CD4-positive, alpha-beta T cell treated with Interleukin-15 for 1 hour (primary cell): ENCODE data around the gene FBXW7.

Experiments used
- DNase-seq: peaks from one replicate; pipeline ENCODE4 v3.0.0-alpha.2; 2020

Gene FBXW7

DNA sequence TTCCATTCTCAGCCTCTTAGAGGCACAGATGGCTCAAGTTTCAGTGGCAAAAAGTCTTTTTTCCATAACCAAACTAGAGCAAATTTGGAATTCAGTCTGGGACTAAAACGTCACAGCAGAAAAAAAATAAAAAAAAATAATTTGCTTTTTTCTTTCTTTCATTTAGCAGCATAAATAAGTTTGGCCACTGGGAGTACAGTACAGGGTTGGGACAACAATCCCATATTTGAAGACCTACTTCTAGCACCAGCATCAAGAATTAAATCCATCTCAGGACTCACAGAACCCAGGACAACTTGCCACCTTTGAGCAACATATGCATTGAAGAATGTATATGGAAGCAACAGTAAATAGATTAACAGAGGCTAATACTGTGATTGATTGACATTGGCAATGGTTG, 214.0 kb downstream of the FBXW7 start:
- DNase-seq: no peak

DNA sequence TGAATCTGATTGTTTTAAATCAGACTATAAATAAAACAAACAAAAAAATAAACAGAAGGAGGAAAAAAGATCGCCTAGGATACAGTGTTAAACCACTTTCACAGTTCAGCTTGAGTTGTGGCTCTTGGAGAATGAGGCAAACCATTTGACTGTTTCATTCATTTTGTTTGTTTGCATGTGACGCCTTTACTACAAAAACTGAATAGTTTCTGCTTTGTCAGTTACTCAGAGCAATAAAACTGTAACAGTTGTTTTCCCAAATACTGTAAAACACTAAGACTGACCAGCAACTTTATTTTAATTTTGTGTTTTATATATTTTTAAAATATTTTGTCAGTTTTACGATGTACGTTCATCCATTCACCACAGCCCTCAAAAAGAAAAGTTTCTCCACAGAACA, 214.5 kb downstream of the FBXW7 start:
- DNase-seq: no peak

DNA sequence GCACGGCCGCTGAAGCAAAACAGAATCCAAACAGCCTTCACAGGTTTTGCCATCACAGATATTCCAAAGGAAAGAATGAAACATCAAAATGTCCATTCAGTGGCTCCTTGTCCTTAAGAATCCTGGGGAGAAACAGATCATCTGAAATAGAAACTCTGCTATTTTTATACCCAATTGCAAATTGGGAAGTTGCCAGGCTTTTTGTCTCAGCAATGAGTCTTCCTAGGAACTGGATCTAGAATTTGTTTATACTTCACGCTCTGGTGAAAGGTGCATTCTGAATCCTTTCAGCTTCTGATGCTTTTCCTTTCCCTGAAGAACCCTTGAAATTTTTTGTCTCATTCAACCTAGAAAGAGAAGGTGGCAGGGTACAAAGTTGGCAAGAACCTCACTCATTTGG, 218.9 kb downstream of the FBXW7 start:
- DNase-seq: no peak

DNA sequence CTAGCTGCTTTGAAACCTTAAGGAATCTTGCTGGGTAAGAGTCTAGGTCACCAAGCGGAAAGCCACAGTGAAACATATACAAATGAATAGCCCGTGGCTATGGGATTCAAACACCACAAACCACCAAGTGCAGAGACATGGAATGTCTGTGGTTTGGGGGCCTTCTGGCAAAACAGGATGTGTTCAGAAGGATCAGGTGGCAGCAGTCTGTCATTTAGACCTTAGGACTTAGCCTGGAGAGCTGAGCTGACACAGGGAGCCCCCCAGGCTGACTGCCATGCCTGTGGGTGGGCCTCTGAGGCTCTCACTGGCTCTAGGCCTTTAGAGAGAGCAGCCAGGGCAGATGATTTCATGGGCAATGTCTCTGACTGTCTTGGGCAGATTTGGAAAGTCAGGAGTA, 225.6 kb downstream of the FBXW7 start:
- no peak for DNase-seq

DNA sequence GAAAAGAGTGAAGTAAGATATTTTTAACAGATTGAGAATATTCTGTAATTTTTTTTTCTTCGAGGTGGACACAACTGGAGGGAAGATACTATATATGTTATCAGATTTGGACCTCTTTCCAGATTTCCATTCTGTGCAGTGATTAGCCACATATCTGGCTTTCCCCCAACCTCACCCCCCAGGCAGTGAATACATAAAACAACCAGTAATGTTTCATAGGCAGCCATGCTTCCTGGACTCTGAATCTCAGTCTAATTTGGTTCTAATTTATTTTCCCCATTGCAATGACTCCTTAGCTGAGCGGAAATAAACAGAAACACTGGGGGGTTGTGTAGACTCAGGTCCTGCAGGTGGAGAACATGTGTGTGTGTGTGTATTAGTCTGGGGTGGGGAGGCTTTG, 226.5 kb downstream of the FBXW7 start:
- no peak for DNase-seq

DNA sequence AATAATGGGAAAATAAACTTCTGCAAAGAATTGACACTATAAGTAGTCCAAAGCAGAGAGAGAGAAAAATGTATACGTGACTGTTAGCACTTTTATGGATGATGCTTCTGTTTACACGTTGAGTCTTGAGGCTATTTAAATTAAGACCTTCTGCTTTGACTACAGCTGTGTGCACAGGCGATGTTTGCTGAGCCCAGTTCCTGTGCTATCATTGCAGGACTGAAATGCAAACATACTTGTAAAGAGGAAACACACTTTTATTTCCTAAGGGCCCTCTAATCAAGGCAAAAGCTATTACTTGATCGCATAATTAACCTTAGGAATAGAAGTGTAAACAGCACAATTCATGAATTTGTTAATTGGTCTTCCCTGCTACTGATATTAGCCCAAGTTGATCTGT, 226.9 kb downstream of the FBXW7 start:
- DNase-seq: no peak

DNA sequence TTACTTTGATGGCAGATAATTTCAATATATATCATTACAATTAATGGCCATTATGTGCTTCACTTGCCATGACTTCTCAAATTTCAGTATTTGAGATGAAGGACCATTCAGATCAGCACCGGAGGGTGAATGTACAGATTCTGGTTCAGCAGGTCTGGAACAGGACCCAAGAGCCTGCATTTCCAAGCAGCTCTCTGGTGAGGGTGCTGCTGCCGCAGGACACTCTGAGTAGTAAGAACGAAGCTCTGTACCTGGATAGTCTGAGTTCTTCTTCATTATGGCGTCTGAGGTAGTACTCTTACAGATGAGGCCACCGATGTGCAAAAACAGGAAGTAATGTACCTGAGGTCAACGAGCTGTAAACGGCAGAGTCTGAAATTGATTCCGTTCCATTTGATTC, 228.2 kb downstream of the FBXW7 start:
- no peak for DNase-seq

DNA sequence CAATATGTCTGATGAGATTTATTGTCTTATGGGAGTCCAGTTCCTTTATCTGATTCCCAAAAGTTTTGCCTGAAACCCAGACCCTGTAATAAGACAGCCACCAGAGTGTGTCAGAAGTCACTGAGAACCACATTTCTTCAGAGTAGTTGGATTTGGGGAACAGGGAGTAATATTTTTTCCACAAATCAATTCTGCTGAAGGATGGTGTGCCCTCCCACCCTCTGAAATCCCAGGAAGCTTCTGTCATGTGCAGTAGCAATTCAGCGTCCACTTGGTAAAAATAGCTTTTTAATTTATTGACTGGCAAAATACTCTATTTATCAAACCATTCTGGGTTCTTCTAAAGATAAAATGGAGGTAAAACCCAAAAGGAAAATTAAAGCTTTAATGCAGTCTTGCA, 229.4 kb downstream of the FBXW7 start:
- no peak for DNase-seq

DNA sequence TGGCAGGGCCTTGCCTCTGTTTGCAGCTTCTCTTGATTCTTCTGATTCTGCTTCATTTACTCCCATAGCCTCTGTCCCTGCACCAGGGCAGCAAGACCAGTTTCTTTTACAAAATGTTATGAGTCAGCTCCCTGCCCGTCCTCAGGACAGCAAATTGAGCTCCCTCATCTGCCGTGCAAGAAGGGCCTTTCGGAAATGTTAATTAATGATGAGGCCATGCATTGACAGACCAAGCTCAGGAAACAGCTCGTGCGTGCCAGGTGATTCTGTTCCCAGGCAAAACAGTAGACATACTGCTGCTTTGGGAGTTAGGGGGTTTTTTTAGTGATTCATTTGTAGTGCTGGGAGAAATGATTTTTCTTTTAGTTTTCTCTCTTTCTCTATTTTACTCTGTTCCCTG, 231.7 kb downstream of the FBXW7 start:
- no peak for DNase-seq

DNA sequence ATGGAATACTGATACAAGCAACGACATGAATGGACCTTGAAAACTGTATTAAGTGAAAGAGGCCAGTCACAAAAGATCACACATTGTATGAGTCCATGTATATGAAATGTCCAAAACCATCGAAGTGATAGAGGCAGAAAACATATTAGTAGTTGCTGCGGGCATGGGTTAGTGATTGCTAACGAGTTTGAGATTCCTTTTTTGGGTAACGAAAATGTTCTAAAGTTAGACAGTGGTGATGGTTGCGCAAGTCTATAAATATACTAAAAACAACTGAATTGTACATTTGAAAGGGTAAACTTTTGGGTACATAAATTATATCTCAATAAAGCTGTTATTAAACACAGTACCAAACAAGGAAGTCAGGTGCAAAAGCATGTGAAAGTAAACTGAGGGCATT, 234.5 kb downstream of the FBXW7 start:
- DNase-seq: no peak

DNA sequence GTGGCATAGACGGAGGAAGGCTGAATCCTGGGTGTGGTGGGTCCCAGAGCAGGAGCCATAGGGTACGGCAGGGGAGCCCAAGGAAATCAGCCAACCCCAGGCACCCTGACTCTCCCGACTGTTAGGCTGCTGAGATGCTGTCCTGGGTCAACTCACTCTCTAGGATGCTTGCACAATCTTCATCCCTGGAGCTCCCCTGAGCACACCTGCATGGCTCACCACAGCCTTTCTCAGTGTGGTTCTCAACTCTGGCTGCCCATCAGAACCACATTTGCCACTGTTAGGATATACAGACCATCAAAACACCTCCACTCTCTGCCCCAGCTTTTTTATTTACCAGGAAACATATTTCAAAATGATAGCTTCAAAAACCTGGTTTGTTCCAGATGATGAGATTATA, 236.3 kb downstream of the FBXW7 start:
- DNase-seq: no peak

DNA sequence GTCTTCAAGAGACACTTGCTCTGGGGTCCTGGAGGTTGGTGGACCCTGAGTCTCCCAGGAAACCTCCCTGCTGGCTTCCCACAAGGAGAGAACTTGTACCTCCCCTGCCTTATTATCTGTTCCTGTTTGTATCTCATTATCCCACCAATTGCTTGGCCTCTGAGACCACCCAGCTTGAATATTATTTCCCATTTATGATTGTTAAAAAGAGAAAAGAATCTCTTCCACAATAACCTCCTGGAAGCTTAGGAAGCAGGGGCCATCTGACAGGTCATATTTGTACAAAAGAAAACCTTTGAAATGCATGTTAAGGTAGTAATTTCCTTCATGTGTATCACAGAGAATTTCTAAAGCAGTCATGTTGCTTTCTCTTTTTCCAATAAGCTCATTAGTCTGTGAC, 239.5 kb downstream of the FBXW7 start:
- no peak for DNase-seq

DNA sequence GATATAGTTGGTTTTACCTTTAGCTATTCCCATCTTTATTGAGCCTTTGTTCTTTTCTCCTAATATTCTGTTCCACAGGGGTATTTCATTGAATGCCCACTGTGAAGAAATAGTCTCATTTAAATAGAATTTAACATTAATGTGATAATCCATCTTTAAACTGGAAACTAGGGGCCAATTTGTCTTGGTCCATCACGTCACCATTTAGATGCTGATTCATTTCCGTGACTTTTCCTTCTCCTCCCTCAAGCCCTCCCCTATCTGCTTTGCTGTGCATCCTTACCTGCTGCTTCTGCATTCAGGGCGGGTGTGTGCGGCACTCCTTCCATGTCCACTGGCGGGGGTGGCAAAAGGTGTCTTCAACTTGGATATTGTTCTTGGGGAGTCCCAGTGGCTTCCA, 241.1 kb downstream of the FBXW7 start:
- DNase-seq: no peak

DNA sequence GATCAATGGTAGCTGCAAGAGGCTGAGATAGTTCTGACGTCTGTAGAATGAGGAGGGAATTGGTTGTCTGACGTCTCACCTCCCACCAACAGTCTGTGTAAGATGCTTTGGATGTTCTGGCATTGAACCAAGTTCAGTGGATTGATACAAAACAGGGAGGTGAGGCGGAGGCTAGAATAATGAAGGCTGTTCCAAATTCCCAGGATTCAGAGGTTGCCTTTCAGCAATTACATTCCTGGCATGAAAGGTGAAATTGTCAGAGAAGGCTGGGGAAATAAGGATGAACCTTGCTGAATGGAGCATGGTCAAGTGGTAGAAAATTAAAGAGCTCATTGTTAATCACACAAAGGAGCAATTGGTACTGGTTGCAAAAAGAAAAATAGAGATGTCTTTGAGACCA, 241.6 kb downstream of the FBXW7 start:
- DNase-seq: no peak

DNA sequence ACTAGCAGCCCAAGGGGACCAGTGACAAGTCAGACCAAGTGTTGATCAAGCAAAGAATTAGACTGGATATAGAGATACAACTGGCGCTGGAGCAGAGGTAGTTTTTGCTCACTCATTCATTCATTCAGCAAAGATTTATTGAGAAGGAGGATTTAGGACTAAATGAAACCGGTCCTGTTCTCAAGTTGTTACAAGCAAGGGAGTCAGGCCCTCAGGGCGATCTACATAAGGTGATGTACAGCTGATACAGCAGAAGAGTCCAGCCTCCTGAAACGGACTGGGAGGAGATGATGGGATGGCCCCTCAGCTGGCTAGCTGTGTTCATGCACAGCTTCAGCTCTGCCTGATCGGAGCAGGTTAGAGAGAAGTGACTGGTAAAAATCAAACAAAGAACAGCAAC, 242.4 kb downstream of the FBXW7 start:
- no peak for DNase-seq

DNA sequence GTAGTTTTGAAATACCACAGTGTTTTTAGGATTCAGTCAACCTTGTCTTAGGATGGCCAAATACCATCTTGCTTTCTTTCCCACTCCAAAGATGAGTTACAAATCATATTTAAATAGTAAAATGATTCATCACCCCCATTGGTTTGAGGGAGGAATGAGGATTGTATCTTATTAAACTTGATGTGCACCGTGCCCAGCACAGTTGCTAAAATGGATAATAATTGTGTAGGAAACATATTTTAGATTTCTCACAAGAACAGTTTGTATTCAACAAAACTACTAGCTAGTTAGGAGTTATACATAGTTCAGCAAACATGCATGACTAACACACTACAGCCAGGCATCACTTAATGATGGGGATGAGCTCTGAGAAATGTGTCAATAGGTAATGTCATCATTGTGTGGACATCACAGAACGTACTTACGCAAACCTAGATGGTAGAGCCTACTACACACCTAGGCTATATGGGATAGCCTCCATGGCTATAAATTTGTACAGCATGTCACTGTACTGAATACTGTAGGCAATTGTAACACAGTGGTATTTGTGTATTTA, 245.4 kb downstream of the FBXW7 start:
- DNase-seq: no peak

DNA sequence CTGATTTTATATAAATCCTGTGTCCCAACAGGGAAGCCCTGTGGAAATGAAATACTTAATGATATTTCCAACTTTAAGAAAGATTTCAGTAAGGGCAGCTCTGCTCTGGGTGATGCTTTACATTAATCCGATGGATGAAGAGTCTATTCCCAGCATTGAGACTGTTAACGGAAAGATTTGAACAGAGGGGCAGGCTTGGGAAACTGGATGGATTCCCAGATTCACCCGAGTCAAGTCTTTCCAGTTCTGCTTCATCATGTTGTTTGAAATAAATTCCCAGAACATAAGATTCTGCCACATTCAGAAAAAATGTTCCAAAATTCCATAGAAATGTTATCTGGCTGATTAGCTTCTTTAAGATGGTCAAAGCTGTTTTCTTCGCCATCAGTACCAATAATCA, 246.0 kb downstream of the FBXW7 start:
- DNase-seq: no peak

DNA sequence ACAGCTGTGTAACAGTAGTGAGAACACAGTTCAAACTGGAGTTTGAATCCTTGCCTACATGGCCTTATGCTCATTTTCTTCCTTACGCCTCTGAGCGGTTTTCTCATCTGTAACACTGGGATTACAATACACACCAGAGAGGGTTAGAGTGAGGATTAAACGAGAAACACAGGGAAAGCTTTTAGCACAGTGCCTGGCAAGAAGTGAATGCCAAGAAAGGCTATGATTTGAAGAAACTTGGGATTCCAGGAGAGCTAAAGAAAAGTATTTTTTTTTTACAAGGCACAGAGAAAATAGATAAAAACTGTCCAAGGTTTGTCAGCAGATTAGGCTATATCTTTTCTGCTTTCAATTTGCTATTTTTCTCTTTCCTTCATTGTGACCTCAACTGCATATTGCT, 246.4 kb downstream of the FBXW7 start:
- DNase-seq: no peak

DNA sequence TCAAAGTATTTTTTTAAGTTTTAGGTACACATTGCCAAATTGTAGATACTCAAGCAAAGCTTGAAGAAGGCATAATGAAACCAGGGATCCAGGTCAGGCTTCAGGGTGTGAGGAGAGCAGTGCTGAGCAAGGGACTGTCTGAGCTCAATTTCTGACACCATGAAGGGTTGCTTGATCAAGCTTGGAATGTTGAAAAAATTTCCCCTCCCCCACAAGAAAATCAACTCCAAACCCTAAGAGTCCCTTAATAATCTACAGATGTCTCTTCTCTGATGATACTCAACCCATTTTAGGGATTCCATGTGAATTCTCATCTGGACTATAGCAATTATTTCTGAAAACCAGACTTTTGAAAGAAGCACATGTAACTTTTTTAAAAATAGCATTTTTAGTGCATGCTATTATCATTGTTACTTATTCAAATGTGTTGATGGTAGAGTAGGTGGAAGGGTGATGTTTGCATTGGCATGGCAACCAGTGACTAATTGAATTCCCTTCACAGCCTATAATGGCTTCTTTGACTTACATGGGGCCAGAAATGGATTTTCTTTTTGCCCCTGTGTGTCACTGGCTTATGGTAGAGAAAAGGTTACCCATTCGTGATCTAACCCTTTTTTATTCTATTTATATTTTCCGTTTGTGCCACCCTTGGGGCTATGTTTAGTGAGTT, 252.0 kb downstream of the FBXW7 start:
- no peak for DNase-seq

DNA sequence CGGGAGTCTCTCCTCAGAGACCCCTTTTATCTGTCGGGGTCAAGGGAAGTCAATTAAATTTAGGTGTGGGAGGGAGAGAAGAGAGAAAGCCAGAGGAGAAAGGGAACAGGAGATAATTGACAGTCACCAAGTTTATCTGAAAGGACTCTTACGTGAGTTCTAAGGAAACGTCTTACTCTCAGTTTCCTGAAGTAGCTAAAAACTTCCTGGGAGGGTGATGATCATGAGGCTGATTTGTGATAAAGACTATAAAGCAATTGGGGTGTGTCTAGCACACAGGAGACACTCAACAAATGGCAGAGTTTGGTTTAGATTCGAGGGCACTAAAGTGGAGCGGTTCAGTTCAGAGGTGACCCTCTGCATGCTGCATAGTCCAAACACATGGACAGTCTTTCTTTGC, 254.1 kb downstream of the FBXW7 start:
- DNase-seq: no peak

DNA sequence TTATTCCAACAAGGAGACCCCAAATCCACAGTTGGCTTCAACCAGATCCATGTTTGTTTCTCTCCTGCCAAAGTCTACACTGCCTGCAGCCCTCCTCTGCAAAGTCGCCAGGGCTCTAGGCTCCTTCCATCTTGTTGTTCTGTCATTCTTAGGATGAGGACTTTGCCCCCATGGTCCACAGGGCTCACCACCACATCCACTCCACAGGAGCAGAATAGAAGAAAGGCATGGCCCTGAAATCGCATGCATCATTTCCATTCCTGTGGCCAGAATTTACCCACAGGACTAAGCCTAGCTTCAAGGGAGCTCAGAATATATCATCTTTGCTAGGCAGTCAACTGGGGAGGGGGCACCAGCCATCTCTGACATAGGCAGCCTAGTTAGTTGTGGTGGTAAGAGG, 254.7 kb downstream of the FBXW7 start:
- no peak for DNase-seq

DNA sequence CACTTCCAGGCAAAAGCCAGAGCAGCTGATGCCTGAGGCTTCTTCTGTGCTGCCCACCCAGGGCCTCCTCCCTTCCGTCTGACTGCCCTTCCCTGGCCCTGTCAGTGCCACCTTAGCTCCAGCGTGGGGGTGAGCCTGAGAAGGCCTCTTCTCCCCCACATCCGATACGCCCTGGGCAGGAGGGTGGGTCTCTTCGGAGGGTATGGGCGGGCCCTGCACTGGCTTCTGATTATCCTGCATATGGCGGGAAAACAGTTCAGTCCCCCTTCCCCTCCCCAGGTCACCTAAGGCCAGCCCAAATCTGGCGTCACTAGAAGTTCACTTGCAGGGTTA, 256.7 kb downstream of the FBXW7 start:
- DNase-seq: no peak

DNA sequence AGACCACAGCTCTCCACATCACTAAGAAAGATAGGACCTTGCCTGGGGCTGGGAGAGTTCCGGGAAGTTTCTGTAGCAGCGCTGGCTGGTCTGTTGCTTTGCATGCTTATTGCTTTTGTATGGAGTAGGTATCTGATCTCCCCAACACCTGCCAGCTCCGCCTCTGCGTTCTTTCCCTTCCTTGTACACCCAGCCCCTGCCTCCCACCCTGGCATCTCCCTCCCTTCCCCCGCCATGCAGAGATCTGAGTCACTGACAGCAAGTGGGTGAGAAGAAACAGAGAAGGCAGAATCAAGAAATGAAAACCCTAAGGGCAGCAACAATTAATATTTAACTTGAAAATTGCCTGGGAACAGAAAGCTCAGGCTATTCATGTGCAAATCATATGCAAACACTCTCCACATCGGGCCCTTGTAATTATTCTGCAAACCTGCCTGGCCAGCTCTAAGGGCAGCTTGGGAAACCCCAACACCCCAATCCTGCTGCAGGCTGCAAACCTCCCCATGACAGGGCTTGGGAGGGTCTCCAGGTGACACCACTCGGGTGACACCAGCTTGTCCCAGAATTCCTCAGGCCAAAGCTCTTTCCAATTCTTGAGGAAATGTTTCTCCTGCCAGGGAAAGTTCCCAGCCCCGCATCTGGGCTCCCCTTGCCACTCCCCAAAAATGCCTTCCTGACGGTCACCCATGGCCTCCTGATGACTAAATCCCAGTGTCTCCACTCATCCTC, 257.2 kb downstream of the FBXW7 start:
- DNase-seq: no peak

DNA sequence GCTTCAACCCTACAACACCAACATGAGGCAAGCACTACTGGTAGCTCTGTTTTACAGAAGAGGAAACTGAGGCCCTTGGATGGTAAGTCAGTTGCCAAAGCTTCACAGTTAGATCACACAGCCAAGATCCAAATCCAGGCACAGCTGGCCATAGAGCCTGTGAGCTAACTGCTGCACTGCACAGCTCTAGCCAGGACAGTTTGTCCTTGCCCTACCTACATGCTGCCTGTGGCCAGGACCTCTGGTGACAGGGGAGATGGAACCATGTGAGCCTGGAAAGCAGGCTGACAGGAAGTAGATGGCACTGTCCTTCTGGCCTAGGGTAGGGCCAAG, 257.8 kb downstream of the FBXW7 start:
- DNase-seq: no peak

DNA sequence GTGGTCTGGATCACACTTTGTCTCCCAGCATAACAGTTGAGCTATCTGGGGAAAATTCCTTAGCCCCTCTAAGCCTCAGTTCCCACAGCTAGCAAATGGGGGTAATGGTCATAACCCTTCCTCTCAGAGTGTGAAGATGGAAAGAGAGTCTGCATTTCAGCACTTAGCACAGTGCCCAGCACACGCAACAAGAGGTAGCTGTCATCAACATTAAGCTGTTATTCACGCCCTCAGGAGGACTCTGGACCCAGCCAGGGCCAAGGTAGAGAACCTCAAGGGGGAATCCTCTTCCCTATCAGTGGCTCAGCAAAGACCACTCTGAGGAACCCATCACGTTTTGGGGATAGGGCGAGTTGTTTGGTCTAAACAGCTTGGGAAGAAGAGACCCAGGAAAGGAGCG, 258.6 kb downstream of the FBXW7 start:
- DNase-seq: no peak
